CMK (cell line): Measurements from ENCODE around the gene PADI3.
A peak's percentile ranks its signal among the peaks of the same experiment; 100 is the strongest.
"Not testable (repeated sequence)": the region's sequence is repeated elsewhere in the genome, so short reads cannot be mapped to it uniquely, and the experiment has no call there.

Source experiments
- DNase-seq: peaks from one replicate; pipeline ENCODE4 v3.0.0-alpha.2; 2010; ENCODE audit warnings: low read depth

PADI3 gene

DNA sequence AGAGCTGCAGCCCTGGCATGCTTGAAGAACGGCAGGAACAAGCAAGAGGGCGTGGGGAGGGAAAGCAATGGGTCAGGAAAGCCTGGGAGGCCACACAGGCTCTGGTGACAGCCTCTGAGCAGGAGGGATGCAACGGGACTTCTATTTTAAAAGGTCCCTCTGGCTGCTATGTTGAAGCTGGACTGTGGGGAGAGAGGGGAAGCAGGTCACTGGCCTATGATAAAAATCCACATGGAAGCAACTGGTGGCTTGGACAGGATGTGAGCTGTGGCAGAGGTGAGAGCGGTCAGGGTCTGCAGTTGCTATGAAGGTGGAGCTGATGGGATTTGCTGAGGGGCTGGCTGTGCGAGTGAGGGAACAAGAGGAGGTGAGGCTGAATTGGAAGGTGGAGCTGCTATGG, 32.8 kb upstream of the PADI3 start:
- DNase-seq = no peak

DNA sequence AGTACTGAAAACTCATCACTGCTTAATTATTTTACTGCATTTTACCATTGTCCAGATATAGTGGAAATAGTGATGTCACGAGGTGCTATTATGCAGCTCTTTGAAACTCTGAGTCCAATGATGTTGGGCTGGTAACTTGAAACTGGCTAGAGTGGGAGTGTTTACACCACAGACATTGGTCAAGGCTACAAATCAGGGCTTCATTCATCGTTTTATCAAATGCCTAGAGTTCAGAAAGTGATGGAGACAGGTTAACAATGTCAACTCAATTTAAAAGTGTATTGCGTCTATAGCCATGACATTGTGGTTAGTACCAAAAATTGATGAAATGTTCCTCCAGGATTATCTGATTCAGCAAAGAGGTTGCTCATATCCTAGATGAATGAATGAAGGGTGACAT, 31.3 kb upstream of the PADI3 start:
- no peak for DNase-seq

- DNase-seq = no peak
Observed at GRCh38 chr1:17218939-17219338, 30.0 kb upstream of the PADI3 start.

DNA sequence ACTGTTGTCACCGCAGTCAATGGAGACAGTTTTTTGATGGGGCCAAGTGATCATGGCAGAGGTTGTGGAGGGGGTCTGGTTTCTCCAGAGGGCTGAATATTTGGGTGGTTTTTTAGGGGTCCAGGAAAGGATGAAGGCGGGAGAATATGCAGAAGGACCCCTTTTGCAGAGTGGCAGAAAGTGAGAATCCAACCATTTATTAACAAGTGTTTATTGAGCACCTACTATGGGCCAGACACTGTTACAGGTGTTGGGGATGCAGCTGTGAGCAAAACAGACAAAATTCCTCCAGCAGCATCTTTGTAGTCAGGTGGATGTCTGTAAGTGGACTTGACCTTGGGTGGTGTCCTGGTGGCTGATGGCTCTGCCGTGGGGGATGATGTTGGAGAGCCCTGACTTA, 28.6 kb upstream of the PADI3 start:
- DNase-seq = no peak

GRCh38 chr1:17222557-17222956, 26.3 kb upstream of the PADI3 start:
- DNase-seq = no peak

DNA sequence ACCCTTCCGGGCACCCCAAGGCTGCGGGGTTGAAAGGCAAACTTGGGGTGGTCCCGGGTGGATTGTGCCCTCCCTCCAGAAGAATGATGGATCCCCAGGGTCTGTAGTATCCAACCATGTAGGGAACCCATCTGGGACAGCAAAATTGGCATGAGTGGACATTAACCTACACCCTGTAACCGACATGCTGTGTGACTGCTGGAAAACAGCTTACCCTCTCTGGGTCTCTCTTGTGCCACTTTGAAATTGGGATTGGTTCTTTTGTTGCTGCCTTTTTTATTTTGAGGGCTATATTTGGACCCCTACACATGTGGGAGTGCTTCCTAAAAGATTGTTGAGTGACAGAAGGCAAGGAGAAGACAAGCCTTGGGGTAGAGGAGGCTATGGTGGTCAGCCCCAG, 24.5 kb upstream of the PADI3 start:
- DNase-seq = no peak

DNA sequence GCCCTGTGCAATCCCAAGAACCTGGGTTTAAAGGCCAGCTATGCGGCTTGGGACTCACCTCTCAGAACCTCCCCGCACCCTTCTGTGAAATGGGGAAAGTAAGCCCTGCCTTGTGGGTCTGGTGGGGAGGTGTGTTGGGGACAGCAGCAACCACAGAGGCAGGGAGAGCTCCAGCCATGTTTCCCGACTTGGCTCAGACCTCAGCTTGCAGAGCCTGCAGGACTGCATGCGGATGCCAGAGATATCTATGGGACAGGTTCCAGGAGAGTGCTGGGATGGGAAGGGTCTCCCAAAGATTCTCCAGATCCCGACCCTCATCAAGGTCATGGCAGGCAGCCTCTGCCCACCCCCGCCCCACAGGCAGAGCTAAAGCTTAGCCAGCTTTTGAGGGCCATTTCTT, 23.8 kb upstream of the PADI3 start:
- DNase-seq = no peak

GRCh38 chr1:17227358-17227915, 21.5 kb upstream of the PADI3 start:
- no peak for DNase-seq

DNA sequence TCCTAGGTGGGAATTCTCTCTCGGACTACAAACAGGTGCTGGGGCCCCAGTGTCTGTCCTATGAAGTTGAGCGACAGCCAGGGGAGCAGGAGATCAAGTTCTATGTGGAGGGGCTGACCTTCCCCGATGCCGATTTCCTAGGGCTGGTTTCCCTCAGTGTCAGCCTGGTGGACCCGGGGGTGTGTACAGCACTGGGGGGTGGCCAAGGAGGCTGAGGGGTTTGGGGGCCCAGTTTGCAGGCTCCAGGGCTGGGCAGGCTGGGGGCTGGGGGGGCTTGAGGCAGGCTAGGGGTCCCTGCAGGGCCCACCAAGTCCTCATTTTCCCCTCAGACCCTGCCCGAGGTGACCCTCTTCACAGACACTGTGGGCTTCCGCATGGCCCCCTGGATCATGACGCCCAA, 20.3 kb upstream of the PADI3 start:
- no peak for DNase-seq

- no peak for DNase-seq
Observed at GRCh38 chr1:17229379-17229778, 19.5 kb upstream of the PADI3 start.

- DNase-seq = no peak
Observed at GRCh38 chr1:17230106-17230505, 18.8 kb upstream of the PADI3 start.

GRCh38 chr1:17230671-17231310, 18.1 kb upstream of the PADI3 start:
- no peak for DNase-seq

GRCh38 chr1:17232759-17233661, 15.9 kb upstream of the PADI3 start:
- no peak for DNase-seq

- DNase-seq = no peak
Observed at GRCh38 chr1:17233675-17234320, 15.1 kb upstream of the PADI3 start.

- DNase-seq = no peak
Observed at GRCh38 chr1:17234405-17234804, 14.5 kb upstream of the PADI3 start.

- no peak for DNase-seq
Observed at GRCh38 chr1:17235135-17235885, 13.6 kb upstream of the PADI3 start.

GRCh38 chr1:17236779-17237560, 11.9 kb upstream of the PADI3 start:
- DNase-seq = peak; percentile 71

GRCh38 chr1:17237561-17237903, 11.4 kb upstream of the PADI3 start:
- no peak for DNase-seq

GRCh38 chr1:17239420-17239819, 9.5 kb upstream of the PADI3 start:
- peak; percentile 95 for DNase-seq

DNA sequence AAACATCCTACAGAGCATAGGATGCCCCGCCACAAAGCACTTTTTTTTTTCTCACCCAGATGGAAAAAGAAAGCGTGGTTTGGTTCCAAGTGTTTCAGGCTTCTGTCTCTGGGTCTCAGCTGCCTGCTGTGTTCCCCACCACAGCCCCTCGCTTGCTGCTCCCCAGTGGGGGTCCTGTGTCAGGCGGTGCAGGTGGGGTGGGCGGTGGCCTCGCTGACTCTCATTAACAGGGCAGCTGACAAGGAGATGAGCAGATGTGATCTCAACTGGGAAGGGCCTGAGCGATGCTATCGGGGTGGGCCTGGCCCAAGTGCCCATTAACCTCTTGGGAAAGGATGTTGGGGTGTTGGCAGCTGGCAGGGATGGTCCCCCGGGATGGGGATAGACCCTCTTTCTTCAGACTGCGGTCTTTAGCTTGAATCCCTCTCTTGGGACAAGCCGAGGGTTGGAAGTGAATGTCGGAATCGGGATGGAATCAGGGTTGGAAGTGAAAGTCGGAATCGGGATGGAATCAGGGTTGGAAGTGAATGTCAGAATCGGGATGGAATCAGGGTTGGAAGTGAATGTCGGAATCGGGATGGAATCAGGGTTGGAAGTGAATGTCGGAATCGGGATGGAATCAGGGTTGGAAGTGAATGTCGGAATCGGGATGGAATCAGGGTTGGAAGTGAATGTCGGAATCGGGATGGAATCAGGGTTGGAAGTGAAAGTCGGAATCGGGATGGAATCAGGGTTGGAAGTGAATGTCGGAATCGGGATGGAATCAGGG, 7.7 kb upstream of the PADI3 start:
- DNase-seq = not testable (repeated sequence)

- DNase-seq = not testable (repeated sequence)
Observed at GRCh38 chr1:17241780-17242074, 7.2 kb upstream of the PADI3 start.
